Fibroblast of villous mesenchyme (primary cell): ENCODE data around the gene LBH. TPM values are rescaled to one million over a fixed set of nuclear protein-coding genes. Genes with fewer than 3 reads are reported as not detected.
A peak's percentile ranks its signal among the peaks of the same experiment; 100 is the strongest.

Experiments used
- DNase-seq: peaks from one replicate; pipeline ENCODE4 v3.0.0-alpha.2; 2010; ENCODE audit warnings: low read depth
- H3K4me3 ChIP-seq: 2 replicates; pipeline ENCODE4 v1.5.1; 2011; ENCODE audit warnings: low read depth, mild to moderate bottlenecking, low read length
- total RNA-seq: library from RNA; depleted of rRNA; stranded (reverse); fragments of >200 nt; gene quantifications from 2 replicates; pipeline ENCODE4 v1.2.3, GENCODE V29; 2012
- TF ChIP-seq, protein P1 (sequence below): IDR thresholded peaks from 2 replicates; pipeline ENCODE4 v1.5.1; 2012; ENCODE audit warnings: low read depth, mild to moderate bottlenecking, low read length; ENCODE audit not compliant: insufficient read depth

The LBH gene
- total RNA-seq, 1 donor = 803 TPM

DNA sequence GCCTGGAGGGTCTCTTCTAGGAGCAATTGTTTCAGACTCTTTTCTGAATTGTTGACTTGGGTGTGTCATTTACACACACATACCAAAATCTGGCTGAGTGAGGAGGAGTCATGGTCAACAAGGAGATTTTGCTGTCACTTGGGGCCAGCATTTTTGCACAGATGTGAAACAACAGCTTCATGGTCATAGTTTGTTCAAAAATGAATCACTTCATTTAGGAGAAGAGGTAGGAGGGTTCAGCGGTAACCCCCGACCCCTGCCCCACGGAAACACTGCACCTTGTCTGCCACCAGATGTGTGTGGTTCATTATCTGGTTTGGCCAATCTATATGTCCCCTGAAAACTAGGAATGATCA, 42.2 kb downstream of the LBH start:
- DNase-seq = peak; percentile 54
- no peak overlapping the region for H3K4me3 ChIP-seq
- TF ChIP-seq, protein P1, sequence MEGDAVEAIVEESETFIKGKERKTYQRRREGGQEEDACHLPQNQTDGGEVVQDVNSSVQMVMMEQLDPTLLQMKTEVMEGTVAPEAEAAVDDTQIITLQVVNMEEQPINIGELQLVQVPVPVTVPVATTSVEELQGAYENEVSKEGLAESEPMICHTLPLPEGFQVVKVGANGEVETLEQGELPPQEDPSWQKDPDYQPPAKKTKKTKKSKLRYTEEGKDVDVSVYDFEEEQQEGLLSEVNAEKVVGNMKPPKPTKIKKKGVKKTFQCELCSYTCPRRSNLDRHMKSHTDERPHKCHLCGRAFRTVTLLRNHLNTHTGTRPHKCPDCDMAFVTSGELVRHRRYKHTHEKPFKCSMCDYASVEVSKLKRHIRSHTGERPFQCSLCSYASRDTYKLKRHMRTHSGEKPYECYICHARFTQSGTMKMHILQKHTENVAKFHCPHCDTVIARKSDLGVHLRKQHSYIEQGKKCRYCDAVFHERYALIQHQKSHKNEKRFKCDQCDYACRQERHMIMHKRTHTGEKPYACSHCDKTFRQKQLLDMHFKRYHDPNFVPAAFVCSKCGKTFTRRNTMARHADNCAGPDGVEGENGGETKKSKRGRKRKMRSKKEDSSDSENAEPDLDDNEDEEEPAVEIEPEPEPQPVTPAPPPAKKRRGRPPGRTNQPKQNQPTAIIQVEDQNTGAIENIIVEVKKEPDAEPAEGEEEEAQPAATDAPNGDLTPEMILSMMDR = no peak

- H3K4me3 ChIP-seq = no peak overlapping the region
- TF ChIP-seq, protein P1 = no peak
- DNase-seq = no peak
Measured at GRCh38 chr2:30275256-30275655, 43.9 kb downstream of the LBH start.

- H3K4me3 ChIP-seq = no peak overlapping the region
- TF ChIP-seq, protein P1 = no peak
- peak; percentile 13 for DNase-seq
Measured at GRCh38 chr2:30276455-30276911, 45.1 kb downstream of the LBH start.

DNA sequence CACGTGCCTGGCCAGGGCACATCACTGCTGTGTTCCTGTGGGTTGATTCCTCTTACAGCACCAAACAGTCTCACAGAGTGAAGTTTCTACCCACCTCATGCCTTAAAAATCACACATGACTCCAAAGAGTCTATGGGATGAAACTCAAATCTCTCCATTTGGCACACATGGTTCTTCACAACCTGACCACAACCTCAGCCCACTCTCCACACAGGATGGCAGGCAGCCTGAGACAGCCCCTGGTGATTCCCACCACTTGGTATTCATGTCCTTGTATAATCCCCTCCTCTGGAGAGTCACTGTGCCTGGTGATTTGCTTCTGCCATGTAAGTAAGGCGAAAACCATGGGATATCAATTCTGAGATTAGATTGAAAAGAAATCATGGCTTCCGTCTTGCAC, 46.2 kb downstream of the LBH start:
- no peak overlapping the region for H3K4me3 ChIP-seq
- DNase-seq = no peak
- TF ChIP-seq, protein P1 = no peak

DNA sequence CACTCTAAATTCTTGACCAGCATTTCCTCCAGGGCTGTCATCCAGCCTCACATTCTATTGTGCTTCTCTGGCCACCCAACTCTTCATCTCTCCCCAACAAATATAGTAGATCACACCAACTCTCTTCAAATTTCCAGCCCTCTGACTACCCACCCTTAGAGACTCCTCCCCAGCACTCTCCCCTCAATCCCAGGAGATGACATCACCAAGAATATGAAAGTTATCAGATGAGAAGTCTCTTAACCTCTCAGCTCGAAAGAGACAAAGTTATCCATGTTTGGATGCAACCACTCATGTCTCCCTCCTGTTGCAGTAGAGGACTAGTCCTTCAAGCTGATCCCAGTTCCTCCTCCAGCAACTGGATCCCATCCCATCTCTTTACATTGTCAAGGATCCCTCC, 47.1 kb downstream of the LBH start:
- H3K4me3 ChIP-seq = no peak overlapping the region
- TF ChIP-seq, protein P1 = no peak

DNA sequence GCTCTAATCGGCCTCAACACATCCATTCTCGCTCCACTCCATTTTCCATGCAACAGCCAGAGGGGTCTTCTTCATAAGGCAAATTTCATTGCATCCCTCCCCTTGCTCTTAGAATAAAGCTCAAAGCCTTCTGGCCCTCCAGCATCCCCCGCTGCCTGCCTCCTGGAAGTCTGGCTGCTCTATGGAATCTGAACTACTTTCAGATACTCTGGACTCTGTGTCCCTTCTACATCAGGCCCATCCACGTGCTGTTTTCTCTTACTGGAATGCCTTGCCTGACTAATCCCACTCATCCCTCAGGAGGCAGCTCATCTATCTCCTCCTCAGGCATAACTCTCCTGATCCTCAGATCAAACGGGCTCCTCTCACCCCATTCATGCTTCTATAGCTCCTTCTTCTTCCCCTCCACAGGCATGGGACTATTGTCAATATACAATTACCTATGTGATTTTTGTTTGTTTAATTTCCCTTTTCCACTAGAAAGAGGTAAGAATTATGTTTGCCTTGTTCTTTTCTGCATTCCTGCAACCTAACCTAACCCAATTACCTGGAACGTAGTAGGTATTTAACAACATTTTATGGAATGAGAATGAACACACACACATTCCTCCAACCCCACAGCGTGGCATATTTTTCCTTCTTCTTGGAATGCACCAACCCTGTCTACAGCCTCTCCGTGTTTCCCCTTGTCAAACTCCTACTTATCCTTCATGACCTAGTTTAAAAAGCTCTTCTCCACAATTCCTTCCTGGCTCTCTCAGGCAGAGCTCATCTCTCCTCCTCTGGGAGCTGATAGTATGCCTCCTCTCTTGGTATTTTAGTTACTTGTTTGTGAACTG, 49.5 kb downstream of the LBH start:
- H3K4me3 ChIP-seq = no peak overlapping the region
- DNase-seq = no peak
- TF ChIP-seq, protein P1 = no peak

More for the DNA sequence above, 47.1 kb downstream of the LBH start:
- DNase-seq = no peak
